COLO668 (cell line): ENCODE measurements around the gene NHS.
"Not testable (repeated sequence)": the region's sequence is repeated elsewhere in the genome, so short reads cannot be mapped to it uniquely, and the experiment has no call there.

Experiments
- DNase-seq: peaks from one replicate; lab custom pipeline; 2025; ENCODE audit not compliant: unreplicated experiment; lab: John Stamatoyannopoulos, UW

The NHS gene

GRCh38 chrX:17488036-17488435, 113.0 kb downstream of the NHS start:
- no peak for DNase-seq

DNA sequence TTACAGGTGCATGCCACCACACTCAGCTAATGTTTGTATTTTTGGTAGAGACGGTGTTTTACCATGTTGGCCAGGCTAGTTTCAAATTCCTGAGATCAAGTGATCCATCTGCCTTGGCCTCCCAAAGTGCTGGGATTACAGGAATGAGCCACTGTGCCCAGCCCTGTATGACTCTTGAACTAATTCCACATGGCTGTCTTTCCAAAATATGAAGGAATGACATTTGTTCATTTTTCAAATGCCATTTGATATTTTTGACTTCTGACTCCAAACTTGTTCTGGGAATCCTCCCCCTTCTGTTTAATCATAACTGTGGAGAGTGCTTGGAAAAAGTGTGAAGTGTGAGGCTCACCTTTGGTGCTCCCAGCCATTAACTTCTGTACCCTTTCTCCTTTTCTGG, 119.2 kb downstream of the NHS start:
- no peak for DNase-seq

DNA sequence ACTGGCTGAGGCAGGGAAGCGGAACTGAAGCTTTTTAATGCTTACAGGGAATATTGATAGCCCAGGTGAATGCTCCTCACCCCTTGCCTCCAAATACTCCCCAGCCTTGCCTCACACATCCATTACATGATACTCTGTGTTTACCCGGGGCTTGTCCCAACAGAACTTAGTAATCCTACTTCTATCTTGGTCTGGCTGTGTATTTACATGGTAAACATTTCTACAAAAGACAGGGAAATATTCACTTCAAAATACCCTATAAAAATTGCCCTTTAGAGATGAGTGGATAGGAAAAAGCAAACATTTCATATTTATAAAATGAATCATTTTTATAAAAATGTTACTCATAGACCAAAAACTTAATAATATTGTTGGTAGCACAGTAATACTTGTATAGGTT, 120.1 kb downstream of the NHS start:
- DNase-seq: peak; percentile 31

GRCh38 chrX:17496407-17496806, 121.4 kb downstream of the NHS start:
- peak; percentile 26 for DNase-seq

- no peak for DNase-seq
Observed at GRCh38 chrX:17497193-17497592, 122.2 kb downstream of the NHS start.

DNA sequence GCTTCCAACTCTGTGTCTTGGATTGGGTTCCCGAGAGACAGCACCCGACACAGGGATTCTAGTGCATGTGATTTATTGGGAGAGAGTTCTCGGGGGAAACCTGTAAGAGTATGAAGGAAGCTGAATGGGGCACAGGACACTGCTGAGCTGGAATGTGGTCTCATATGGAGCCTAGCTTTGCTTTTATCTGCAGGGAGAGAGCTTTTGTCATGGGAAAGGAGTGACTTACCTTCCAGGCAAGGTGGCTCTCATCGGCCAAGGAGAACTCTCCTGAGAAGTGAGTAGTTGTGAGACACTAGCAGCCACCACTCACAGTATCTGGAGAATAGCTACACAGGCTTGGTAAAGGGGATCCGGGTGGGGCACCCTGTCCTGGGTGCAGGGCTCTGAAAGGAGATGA, 124.5 kb downstream of the NHS start:
- no peak for DNase-seq

GRCh38 chrX:17500145-17500579, 125.2 kb downstream of the NHS start:
- no peak for DNase-seq

DNA sequence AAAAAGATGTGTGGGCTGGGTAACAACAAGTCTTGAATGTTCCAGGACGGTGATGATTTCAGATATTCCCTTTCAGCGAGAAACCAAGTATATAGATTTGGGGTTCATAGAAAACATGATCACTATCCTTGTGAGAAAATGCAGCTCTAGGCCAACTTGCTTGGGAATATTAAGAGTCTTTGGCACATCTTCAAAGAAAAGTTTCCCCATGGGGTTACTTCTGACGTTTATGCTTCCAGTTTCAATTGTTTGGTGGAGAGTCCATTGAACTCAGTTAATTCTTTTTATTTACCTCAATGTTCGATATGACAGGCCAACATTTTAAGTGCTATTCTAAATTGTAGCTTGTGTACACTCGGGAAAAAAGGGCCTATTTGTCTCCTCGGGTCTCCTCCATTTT, 126.7 kb downstream of the NHS start:
- no peak for DNase-seq

- not testable (repeated sequence) for DNase-seq
Observed at GRCh38 chrX:17506352-17506751, 131.4 kb downstream of the NHS start.

DNA sequence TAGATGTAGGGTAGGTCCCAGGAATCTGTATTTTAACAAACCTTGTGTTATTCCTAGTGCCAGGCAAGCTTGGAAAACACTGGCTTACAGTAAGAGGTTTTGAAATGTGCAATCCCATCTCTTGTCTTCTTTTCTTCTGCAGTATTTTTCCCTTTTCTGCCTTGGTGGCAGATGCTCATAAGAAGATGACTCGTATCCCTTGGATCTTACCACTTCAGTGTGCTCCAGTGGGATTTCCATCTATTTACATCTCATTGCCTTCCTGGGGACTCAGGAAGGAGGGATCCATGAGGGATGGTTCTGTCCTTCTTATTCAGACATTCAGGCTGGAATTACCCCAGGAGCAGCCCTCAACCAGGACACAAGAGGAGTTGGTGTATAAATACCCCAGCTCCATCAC, 136.6 kb downstream of the NHS start:
- no peak for DNase-seq

DNA sequence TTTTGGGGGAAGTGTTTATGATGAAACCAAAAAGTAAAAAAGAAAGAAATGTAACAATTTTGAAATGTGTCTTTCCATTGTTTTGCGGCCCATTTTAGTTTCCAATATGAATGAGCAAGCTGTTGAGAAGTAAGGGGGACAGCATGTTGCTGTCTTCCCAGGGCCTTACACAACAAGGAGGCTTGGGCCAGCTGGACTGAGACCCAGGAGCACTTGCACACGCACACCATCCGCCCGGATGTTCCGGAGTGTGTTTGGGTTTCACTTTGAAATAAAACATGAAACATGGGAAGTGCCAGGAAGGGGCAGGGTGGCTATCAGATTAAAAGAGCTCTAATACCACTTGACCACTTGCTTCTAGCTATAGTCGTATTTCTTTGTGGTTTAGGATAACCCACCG, 144.4 kb downstream of the NHS start:
- no peak for DNase-seq

- DNase-seq: no peak
Observed at GRCh38 chrX:17520016-17520615, 145.1 kb downstream of the NHS start.

DNA sequence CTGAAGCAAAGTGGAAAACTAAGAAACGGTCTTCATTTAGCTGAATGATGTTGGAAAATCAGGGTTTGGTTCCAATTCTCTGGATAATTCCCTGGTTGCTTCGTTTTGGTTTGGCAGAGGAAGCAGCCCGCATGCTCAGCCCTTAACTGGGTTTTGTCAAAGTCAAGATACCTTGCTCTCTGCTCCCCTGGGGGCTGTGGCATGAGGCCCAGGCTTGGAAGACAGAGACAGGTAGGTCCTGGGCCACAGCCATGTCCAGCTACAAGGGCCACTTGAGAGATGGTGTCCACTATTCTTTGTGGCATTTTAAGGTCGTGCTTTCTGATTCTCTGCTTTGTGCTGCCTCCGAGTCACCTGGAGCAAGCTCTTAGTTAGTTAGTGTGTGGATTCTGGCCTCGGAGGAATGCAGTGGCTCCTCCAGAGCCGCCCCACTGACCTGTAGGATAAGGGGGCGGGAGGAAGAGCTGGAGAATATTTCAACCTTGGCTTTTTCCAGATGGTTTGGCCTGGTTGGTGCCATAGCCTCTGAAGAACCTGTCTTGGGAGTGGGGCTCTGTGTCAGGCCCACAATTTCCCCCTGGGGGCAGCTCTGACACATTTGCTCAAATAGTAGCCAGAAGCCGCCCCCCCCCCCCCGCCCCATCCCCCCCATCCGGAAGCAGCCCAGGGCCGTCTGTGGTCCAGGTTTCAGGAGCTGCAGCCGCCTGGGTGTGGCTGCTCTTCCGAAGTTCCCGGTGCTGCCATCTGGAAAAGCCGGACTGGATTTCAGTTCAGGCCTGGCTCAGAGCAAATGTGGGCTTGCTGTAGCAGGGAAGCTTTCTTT, 147.1 kb downstream of the NHS start:
- DNase-seq: peak; percentile 64

DNA sequence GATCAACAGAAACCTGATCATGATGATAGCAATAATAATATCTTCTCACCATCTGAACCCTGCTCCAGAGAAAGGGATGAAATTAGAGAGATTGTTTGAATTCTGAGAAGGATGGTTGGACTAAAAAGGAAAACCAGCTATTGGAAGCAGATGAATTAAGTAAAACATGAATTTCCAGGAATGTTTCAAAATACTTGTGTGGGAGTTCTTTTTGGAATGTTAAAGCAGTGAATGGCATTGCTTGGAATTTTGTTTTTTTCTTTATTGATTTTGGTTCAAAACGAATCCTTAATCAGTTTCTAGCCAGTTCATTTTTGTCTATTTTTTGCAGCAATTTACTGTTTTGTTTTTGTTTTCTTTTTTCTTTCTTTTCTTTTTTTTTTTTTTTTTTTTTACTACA, 150.3 kb downstream of the NHS start:
- DNase-seq: no peak

DNA sequence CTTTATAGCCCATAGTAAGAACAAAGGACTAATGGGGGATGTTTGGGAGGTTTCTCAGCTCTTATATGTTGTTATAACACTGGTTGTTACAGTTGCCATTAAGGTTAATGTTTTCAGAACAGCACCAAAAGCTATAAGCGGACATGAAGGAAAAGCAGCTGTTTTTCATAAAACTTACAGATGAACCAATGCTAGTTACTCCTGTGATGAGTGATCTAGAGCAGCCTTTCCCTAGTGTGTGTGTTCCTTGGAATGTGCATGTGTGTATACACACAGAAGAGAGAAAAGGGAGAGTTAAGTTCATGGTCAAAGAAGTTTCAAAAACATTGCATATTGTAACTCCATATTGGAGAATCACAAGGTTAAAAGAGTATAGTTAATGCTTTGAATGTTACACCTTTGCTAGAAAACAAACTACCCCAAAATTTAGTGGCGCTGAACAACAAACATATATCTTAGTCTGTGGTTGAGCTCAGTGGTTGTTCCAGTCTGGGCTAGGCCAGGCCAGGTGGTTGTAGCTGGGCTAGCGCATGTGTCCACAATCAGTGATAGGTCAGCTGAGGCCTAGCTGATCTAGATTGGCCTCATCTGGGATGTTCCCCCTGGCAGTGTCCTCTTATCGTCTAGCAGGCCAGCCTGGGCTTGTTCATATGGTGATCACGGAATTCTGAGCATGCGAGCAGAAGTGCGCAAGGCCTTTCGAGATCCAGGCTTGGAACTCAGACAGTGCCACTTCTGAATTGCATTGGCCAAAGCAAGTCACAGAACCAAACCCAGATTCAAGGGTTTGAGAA, 151.0 kb downstream of the NHS start:
- no peak for DNase-seq

DNA sequence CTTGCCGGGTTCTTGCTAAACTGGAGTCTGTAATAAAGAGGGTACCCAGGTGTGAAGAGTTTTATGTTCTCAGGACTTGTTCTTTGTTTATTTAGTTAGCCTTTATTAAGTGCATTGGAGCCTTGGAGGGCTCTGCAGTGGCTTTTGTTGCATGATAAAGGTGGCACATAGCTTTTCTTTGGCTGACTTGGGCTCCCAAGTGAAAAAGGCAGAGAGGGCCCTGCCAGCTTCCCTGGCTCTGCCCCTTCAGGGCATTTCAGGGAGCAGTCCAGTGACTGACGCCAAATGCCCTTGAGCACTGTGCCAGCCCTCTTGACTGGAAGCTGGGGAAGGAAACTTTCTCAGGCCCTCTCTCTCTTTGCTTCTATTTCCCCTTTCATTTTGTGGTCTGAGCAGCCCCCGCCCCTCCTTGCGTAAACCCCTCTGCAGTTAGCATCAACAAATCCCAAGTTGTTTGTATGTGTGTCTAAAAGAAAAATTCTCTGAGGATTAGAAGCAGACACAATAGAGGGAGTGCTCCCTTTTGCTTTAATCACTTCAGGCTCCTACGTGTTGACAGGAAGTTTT, 152.2 kb downstream of the NHS start:
- DNase-seq: no peak

GRCh38 chrX:17527922-17528321, 152.9 kb downstream of the NHS start:
- no peak for DNase-seq

DNA sequence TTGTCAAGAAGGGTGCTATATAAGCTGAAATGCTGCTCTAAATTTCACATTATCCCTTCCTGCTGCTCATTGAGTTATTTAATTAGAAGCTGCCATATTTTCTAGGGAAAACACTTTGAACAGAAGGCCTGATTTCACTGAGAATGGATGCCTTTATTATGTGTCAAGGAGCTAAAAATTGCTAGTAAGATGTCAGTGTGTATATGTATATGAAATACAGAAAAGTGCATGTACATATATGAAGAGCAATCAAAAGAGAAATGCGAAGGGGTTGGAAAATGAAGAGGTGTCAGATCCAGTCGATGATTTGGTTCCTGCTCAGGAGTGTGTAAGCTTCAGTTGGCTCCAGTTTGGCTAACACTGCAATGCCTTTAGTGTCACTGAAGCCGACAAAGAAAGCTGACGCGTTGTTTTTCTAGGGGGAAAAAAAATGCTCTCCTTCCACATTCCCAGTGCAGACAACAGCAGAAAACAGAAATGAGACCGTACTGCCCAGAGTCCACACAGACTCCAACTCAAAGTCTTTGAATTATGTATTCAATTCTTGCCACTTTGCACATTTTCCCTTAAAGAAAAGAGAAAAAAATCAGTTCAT, 154.2 kb downstream of the NHS start:
- DNase-seq: no peak

- no peak for DNase-seq
Observed at GRCh38 chrX:17531500-17531899, 156.5 kb downstream of the NHS start.

DNA sequence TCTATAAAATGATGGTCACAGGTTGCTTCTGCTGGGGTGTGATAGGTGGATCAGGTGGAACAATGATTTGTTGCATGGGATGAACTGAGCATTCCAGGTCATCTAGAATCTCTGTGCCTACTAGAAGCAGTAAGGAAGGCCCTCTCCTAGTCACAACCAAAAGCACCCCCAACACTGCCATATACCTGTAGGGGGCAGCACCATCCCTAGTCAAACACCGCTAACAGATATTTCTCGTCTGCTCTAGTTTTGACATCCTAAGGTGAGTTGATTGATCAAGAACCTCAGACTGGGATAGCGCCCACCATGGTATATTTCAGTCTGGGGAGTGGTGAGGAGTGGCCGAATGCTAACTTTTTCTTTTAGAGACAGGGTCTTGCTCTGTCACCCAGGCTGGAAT, 160.2 kb downstream of the NHS start:
- DNase-seq: peak; percentile 17

DNA sequence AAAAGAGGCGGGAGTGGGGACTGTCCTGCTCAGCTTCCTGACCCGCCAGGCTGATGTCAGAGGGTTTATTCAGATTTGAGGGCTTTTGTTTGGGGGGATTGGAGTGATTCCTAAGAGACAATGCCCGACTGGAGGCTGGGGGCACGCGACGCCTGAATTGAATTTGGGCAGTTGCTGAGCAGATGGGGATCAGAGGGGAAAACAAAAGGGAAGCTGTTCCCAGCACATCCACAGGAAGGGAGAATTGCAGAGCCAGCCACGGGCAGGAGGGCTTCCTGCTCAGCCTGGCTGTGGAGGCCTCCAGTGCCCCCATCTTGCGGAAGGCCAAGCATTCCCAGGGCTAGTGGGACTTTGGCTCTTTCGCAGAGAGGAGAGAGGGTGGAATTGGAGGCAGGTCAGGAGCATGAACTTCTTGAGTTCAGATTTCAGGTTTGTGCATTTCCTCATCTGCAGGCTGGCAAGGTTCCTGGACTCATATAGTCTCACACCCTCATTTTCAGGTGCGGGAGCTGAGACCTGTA, 162.8 kb downstream of the NHS start:
- no peak for DNase-seq
